Activated CD4-positive, alpha-beta memory T cell treated with anti-CD3 and anti-CD28 coated beads, Interleukin-2, amount 10 ng/mL, durations not matched to agents 7 days and 5 days (primary cell): ENCODE data around the gene PNMA8B. TPM values are rescaled to one million over a fixed set of nuclear protein-coding genes. Genes with fewer than 3 reads are reported as not detected.

Experiments used
- total RNA-seq, 2 experiments: library from RNA; stranded (reverse); gene quantifications; one replicate each; pipeline ENCODE4 v1.2.3, GENCODE V29; 2021

PNMA8B gene
- total RNA-seq, 2 experiments from 2014 or later: 0.05 TPM

Other genes starting within 250 kb of the PNMA8B start
- not detected for gene HIF3A, start 198.8 kb downstream of the PNMA8B start, total RNA-seq
- 10 to 100 TPM; 84.6 to 85.1 TPM for gene PPP5C, start 148.8 kb downstream of the PNMA8B start, total RNA-seq
- gene CCDC8, start 82.3 kb downstream of the PNMA8B start, total RNA-seq: not detected
- gene PNMA8C, start 66.9 kb downstream of the PNMA8B start, total RNA-seq: not detected
- not detected for gene PNMA8A, start 24.3 kb downstream of the PNMA8B start, total RNA-seq
- gene CALM3, start 105.5 kb upstream of the PNMA8B start, total RNA-seq: 100 to 1,000 TPM; 446 to 465 TPM
- 1 to 10 TPM; 5.3 to 5.6 TPM for gene PTGIR, start 129.2 kb upstream of the PNMA8B start, total RNA-seq
- gene GNG8, start 140.3 kb upstream of the PNMA8B start, total RNA-seq: 1 to 10 TPM; 3.1 to 3.4 TPM
- gene DACT3, start 165.3 kb upstream of the PNMA8B start, total RNA-seq: under 1 TPM; 0.15 to 0.20 TPM
- gene PRKD2, start 221.2 kb upstream of the PNMA8B start, total RNA-seq: 100 to 1,000 TPM; 167 to 177 TPM